ENCODE results near the gene TRAF7. TPM values are rescaled to one million over a fixed set of nuclear protein-coding genes. Genes with fewer than 3 reads are reported as not detected.

TRAF7 gene
- total and polyA plus RNA-seq, 2 of the 13 experiments (the other 11 are each of a cell fraction or from before 2014, with no cell fraction given): 47.9 to 65.6 TPM

GRCh38 chr16:2157480-2158261 lies 2.1 kb downstream of the TRAF7 start (continued):
- TF ChIP-seq POGK (CRISPR knock-in tag; conservative IDR thresholded peaks at IDR 0.05): no peak
- TF ChIP-seq FOSL2 (CRISPR knock-in tag; IDR thresholded peaks at IDR 0.05): peak; percentile 67
- TF ChIP-seq SOX6 (IDR thresholded peaks at IDR 0.05): no peak
- peak; percentile 79 for TF ChIP-seq SOX6 (CRISPR knock-in tag; IDR thresholded peaks at IDR 0.05)
- peak; percentile 95 for TF ChIP-seq PATZ1 (CRISPR knock-in tag; IDR thresholded peaks at IDR 0.05)
- TF ChIP-seq MZF1 (CRISPR knock-in tag; IDR thresholded peaks at IDR 0.05; ENCODE audit: borderline replicate concordance): peak; percentile 65; the same call in 1 of the 2 replicates
- peak; percentile 37; the same call in 1 of the 2 replicates for TF ChIP-seq ZNF274 (CRISPR knock-in tag; IDR thresholded peaks at IDR 0.05)
- TF ChIP-seq ZMYM2 (CRISPR knock-in tag; IDR thresholded peaks at IDR 0.05): 0 out of 2 replicates have a peak, but pooled peaks have one; percentile 47
- no peak for TF ChIP-seq ZNF136 (CRISPR knock-in tag; IDR thresholded peaks at IDR 0.05; ENCODE audit: low read depth)
- no peak for TF ChIP-seq ZNF496 (CRISPR knock-in tag; IDR thresholded peaks at IDR 0.05; ENCODE audit: insufficient replicate concordance)
- 0 out of 2 replicates have a peak, but pooled peaks have one; percentile 60 for TF ChIP-seq KDM4B (CRISPR knock-in tag; IDR thresholded peaks at IDR 0.05)
- peak; percentile 12; the same call in 1 of the 2 replicates for TF ChIP-seq ZNF552 (CRISPR knock-in tag; IDR thresholded peaks at IDR 0.05; ENCODE audit: borderline replicate concordance)
- TF ChIP-seq ZNF644 (CRISPR knock-in tag; IDR thresholded peaks at IDR 0.05; ENCODE audit: low read depth): no peak
- TF ChIP-seq ATAD3A (CRISPR knock-in tag; IDR thresholded peaks at IDR 0.05): no peak
- 0 out of 2 replicates have a peak, but pooled peaks have one; percentile 65 for TF ChIP-seq ARID2 (CRISPR knock-in tag; IDR thresholded peaks at IDR 0.05; ENCODE audit: borderline replicate concordance)
- peak; percentile 35; the same call in 1 of the 2 replicates for TF ChIP-seq PBX2 (CRISPR knock-in tag; IDR thresholded peaks at IDR 0.05)
- TF ChIP-seq ZNF264 (CRISPR knock-in tag; IDR thresholded peaks at IDR 0.05): peak; percentile 53; the same call in 1 of the 2 replicates
- TF ChIP-seq RFXANK (CRISPR knock-in tag; IDR thresholded peaks at IDR 0.05): no peak
- TF ChIP-seq KAT8 (CRISPR knock-in tag; IDR thresholded peaks at IDR 0.05): peak; percentile 55; the same call in 1 of the 2 replicates
- peak; percentile 84 for TF ChIP-seq SALL1 (CRISPR knock-in tag; IDR thresholded peaks at IDR 0.05)
- TF ChIP-seq AGO1 (IDR thresholded peaks at IDR 0.05; ENCODE audit: low read depth, low read length, poor library complexity, severe bottlenecking): peak; percentile 67
- 0 out of 2 replicates have a peak, but pooled peaks have one; percentile 33 for TF ChIP-seq HOMEZ (CRISPR knock-in tag; IDR thresholded peaks at IDR 0.05; ENCODE audit: low read depth)
- no peak for TF ChIP-seq IRF1 (CRISPR knock-in tag; IDR thresholded peaks at IDR 0.05; ENCODE audit: low read depth)
